ENCODE measurements around the gene SMCO3. TPM values are rescaled to one million over a fixed set of nuclear protein-coding genes. Genes with fewer than 3 reads are reported as not detected.

The SMCO3 gene
- total RNA-seq, 1 experiment from 2014 or later: not detected

- no peaks in the 10 kb centered on the region for H3K36me3 ChIP-seq (ENCODE audit: control insufficient read depth in 1 of 2, insufficient read depth in 2 of 2, low read length in 2 of 2)
- TF ChIP-seq SRF (IDR thresholded peaks at IDR 0.05; ENCODE audit: low read depth) (no peak), CTCF (IDR thresholded peaks at IDR 0.05 in 2 of 3, conservative IDR thresholded peaks at IDR 0.05 in 1 of 3; ENCODE audit: borderline replicate concordance in 1 of 3, insufficient read depth in 1 of 3, low read depth in 2 of 3, low read length in 2 of 3) (peak in 2 of 3 experiments; percentile 30 to 48; a peak in 4 of 6 replicates)
- no peaks in the 10 kb centered on the region for H3K27me3 ChIP-seq (ENCODE audit: insufficient read depth, low read length)
- no peak overlapping the region for H2AFZ ChIP-seq (ENCODE audit: low read depth, low read length, poor library complexity, severe bottlenecking)
- DNase-seq (ENCODE audit: low read depth, low spot score) (no peak), ATAC-seq (no peak)
- no peak overlapping the region for H3K4me3 ChIP-seq (replicated peaks in 1 of 2; ENCODE audit: low read depth in 1 of 2, low read length in 2 of 2)
- no peak overlapping the region for H3K27ac ChIP-seq (ENCODE audit: low read depth, low read length)
- CTCF ChIA-PET: interaction anchor here (0.6 to 0.8 kb wide), 2 partner anchors 11 to 26 kb away, joined by 3 read pairs; no protein-coding TSS in a partner anchor
- H4K20me1 ChIP-seq (ENCODE audit: insufficient read depth): no peaks in the 10 kb centered on the region
- peaks cover 0 to 2% of the 10 kb centered on the region in 2 experiments; a peak in 2 of 4 replicates for H3K9me3 ChIP-seq (ENCODE audit: control insufficient read depth in 1 of 2, insufficient read depth in 1 of 2, low read depth in 1 of 2, low read length in 2 of 2)
- peaks cover 0 to 4% of the 10 kb centered on the region in 2 experiments; a peak in 1 of 4 replicates for H3K4me1 ChIP-seq (ENCODE audit: control insufficient read depth in 1 of 2, insufficient read depth in 2 of 2, low read length in 2 of 2)
- RAD21 ChIA-PET (ENCODE audit: low non-redundant PET in 1 of 2, low total read pairs in 2 of 2, uncharacterized antibody in 2 of 2, unreplicated experiment in 2 of 2): no interaction called here
- intact Hi-C loops (cut with micrococcal nuclease): no loop called here
- H3K4me2 ChIP-seq (ENCODE audit: low read length): no peak overlapping the region
- POLR2A ChIA-PET: no interaction called here
- H3K9me2 ChIP-seq (ENCODE audit: insufficient read depth): no peaks in the 10 kb centered on the region
- H3K79me2 ChIP-seq (ENCODE audit: insufficient read depth, low read length): no peaks in the 10 kb centered on the region
- no TSS peak for BruUV-seq (replicated peaks)
- H3K9ac ChIP-seq (ENCODE audit: low read length): no peak overlapping the region
These were observed 57.4 kb downstream of the SMCO3 start for GRCh38 chr12:14756334-14757143.

Other genes starting within 250 kb of the SMCO3 start
- gene PLBD1, start 246.3 kb downstream of the SMCO3 start, total RNA-seq (2021; ENCODE audit: unreplicated experiment): 0.30 TPM
- not detected for gene GUCY2C, start 117.6 kb downstream of the SMCO3 start, total RNA-seq (2021; ENCODE audit: unreplicated experiment)
- gene WBP11, start 10.7 kb downstream of the SMCO3 start, total RNA-seq (2021; ENCODE audit: unreplicated experiment): 67.4 TPM
- gene C12orf60, start 10.5 kb downstream of the SMCO3 start, total RNA-seq (2021; ENCODE audit: unreplicated experiment): 3.5 TPM
- not detected for gene ART4, start 29.3 kb upstream of the SMCO3 start, total RNA-seq (2021; ENCODE audit: unreplicated experiment)
- 1.3 TPM for gene MGP, start 71.7 kb upstream of the SMCO3 start, total RNA-seq (2021; ENCODE audit: unreplicated experiment)
- 0.39 TPM for gene ERP27, start 124.4 kb upstream of the SMCO3 start, total RNA-seq (2021; ENCODE audit: unreplicated experiment)
- gene ARHGDIB, start 147.4 kb upstream of the SMCO3 start, total RNA-seq (2021; ENCODE audit: unreplicated experiment): 4.3 TPM
- gene PDE6H, start 158.9 kb upstream of the SMCO3 start, total RNA-seq (2021; ENCODE audit: unreplicated experiment): not detected